H1 (cell line): ENCODE measurements around the gene SPAG5. TPM values are rescaled to one million over a fixed set of nuclear protein-coding genes. Genes with fewer than 3 reads are reported as not detected.

Source experiments
- CTCF ChIA-PET: fragments of 300-600 bp; sonication (Branson Sonifier 250); formaldehyde crosslinking; loops from one replicate; lab custom pipeline; 2021; ENCODE audit not compliant: partially characterized antibody; lab: Charles Lee
- POLR2A ChIA-PET: fragments of 300-600 bp; sonication (Branson Sonifier 250); formaldehyde crosslinking; loops from one replicate; lab custom pipeline; 2021; ENCODE audit warnings: inconsistent platforms; ENCODE audit not compliant: partially characterized antibody; lab: Charles Lee
- DNase-seq, 2 experiments: peaks; one replicate each; pipeline versions ENCODE4 v3.0.0 to v3.0.0-alpha.2; 2010 to 2022; ENCODE audit warnings: low spot score in 2 of 2, low read depth in 1 of 2, mixed read lengths in 1 of 2
- FAIRE-seq: peaks from 2 replicates; lab custom pipeline; 2011; peaks lifted over from hg19 to GRCh38; lab: Jason Lieb, UNC
- H2AFZ ChIP-seq: 2 replicates; pipeline ENCODE4 v1.8.1; 2012; ENCODE audit warnings: low read length, inconsistent platforms
- H2AK5ac ChIP-seq: 2 replicates; pipeline ENCODE4 v1.6.1; 2013; ENCODE audit warnings: low read depth, low read length
- H2BK120ac ChIP-seq: replicated peaks from 2 replicates; pipeline ENCODE3; 2013; ENCODE audit warnings: low read depth, low read length, inconsistent platforms
- H2BK12ac ChIP-seq: 2 replicates; pipeline ENCODE4 v1.6.1; 2013; ENCODE audit warnings: low read depth, low read length
- H2BK15ac ChIP-seq: 2 replicates; pipeline ENCODE4 v1.6.1; 2013; ENCODE audit warnings: low read length
- H2BK20ac ChIP-seq: 2 replicates; pipeline ENCODE4 v1.6.1; 2013; ENCODE audit warnings: low read length
- H2BK5ac ChIP-seq: 2 replicates; pipeline ENCODE4 v1.6.1; 2013; ENCODE audit warnings: low read depth, low read length
- H3K14ac ChIP-seq: 2 replicates; pipeline ENCODE4 v1.6.1; 2013; ENCODE audit warnings: inconsistent platforms; ENCODE audit not compliant: insufficient read length
- H3K18ac ChIP-seq: 2 replicates; pipeline ENCODE4 v1.6.1; 2013; ENCODE audit warnings: low read length; ENCODE audit errors: extremely low read depth
- H3K23ac ChIP-seq: 2 replicates; pipeline ENCODE4 v1.6.1; 2013; ENCODE audit warnings: inconsistent platforms; ENCODE audit not compliant: insufficient read length
- H3K23me2 ChIP-seq: 2 replicates; pipeline ENCODE4 v1.6.1; 2013; ENCODE audit warnings: low read depth, low read length
- H3K27ac ChIP-seq: 2 replicates; pipeline ENCODE4 v1.6.1; 2011; ENCODE audit warnings: low read depth, low read length, inconsistent platforms
- H3K27me3 ChIP-seq, 4 experiments: replicated peaks in 1 of 4; 1 replicate in 1 of 4; 2 replicates in 3 of 4; pipeline versions ENCODE4 v1.6.1 to v1.8.1; 2011 to 2013; ENCODE audit warnings: low read length in 3 of 4, mild to moderate bottlenecking in 3 of 4, inconsistent platforms in 2 of 4, mixed read lengths in 2 of 4, moderate library complexity in 1 of 4; ENCODE audit not compliant: control insufficient read depth in 3 of 4, insufficient read depth in 3 of 4; ENCODE audit errors: extremely low read depth in 1 of 4
- H3K36me3 ChIP-seq, 4 experiments: 2 replicates each; pipeline versions ENCODE4 v1.6.1 to v1.8.1; 2011 to 2013; ENCODE audit warnings: mild to moderate bottlenecking in 4 of 4, low read length in 3 of 4, moderate library complexity in 2 of 4, control low read depth in 1 of 4, inconsistent platforms in 1 of 4; ENCODE audit not compliant: insufficient read depth in 4 of 4, control insufficient read depth in 2 of 4
- H3K4ac ChIP-seq: replicated peaks from 2 replicates; pipeline ENCODE3; 2013; ENCODE audit warnings: low read length, low read depth, mixed read lengths, inconsistent platforms; ENCODE audit not compliant: insufficient read length
- H3K4me1 ChIP-seq, 4 experiments: replicated peaks in 1 of 4; 1 replicate in 1 of 4; 2 replicates in 3 of 4; pipeline versions ENCODE4 v1.6.1 to v1.8.1; 2011 to 2013; ENCODE audit warnings: low read length in 3 of 4, inconsistent platforms in 2 of 4, mixed read lengths in 1 of 4; ENCODE audit not compliant: insufficient read depth in 4 of 4, control insufficient read depth in 3 of 4
- H3K4me2 ChIP-seq, 2 experiments: 2 replicates each; pipeline versions ENCODE4 v1.6.1 to v1.8.1; 2011 to 2013; ENCODE audit warnings: low read depth in 2 of 2, low read length in 2 of 2, control low read depth in 1 of 2, inconsistent platforms in 1 of 2, mild to moderate bottlenecking in 1 of 2; ENCODE audit not compliant: insufficient read depth in 1 of 2
- H3K4me3 ChIP-seq, 4 experiments: fragments of 200-600, 300-600 bp in 1 of 4; sonication (generic), shearing (Covaris generic), sonication (Bioruptor Twin) in 1 of 4; 2 replicates each; pipeline versions ENCODE4 v1.5.1 to v1.8.1; 2011 to 2016; ENCODE audit warnings: low read length in 4 of 4, low read depth in 3 of 4, control low read depth in 2 of 4, inconsistent platforms in 2 of 4, mild to moderate bottlenecking in 2 of 4, mixed read lengths in 1 of 4, moderate library complexity in 1 of 4; ENCODE audit not compliant: insufficient read depth in 2 of 4; ENCODE audit errors: extremely low read depth in 1 of 4
- H3K56ac ChIP-seq: replicated peaks from 2 replicates; pipeline ENCODE3; 2013; ENCODE audit warnings: low read depth, mild to moderate bottlenecking, mixed read lengths, low read length, inconsistent platforms; ENCODE audit not compliant: insufficient read length
- H3K79me1 ChIP-seq: 2 replicates; pipeline ENCODE4 v1.6.1; 2013; ENCODE audit warnings: low read depth, low read length, control low read depth
- H3K79me2 ChIP-seq, 2 experiments: 2 replicates each; pipeline versions ENCODE4 v1.6.1 to v1.8.1; 2012 to 2013; ENCODE audit warnings: low read length in 2 of 2, mild to moderate bottlenecking in 2 of 2, inconsistent platforms in 1 of 2; ENCODE audit not compliant: insufficient read depth in 2 of 2, control insufficient read depth in 1 of 2
- H3K9ac ChIP-seq, 4 experiments: replicated peaks in 1 of 4; 1 replicate in 1 of 4; 2 replicates in 3 of 4; pipeline versions ENCODE4 v1.6.1 to v1.8.1; 2011 to 2013; ENCODE audit warnings: low read depth in 3 of 4, low read length in 3 of 4, control low read depth in 2 of 4, mild to moderate bottlenecking in 2 of 4, moderate library complexity in 2 of 4, inconsistent platforms in 1 of 4; ENCODE audit errors: extremely low read depth in 1 of 4
- H3K9me3 ChIP-seq, 2 experiments: 2 replicates each; pipeline versions ENCODE4 v1.6.1 to v1.8.1; 2012 to 2013; ENCODE audit warnings: mild to moderate bottlenecking in 2 of 2, moderate library complexity in 2 of 2, control low read depth in 1 of 2, inconsistent platforms in 1 of 2, low read depth in 1 of 2, low read length in 1 of 2, mixed read lengths in 1 of 2; ENCODE audit not compliant: insufficient read depth in 2 of 2
- H4K20me1 ChIP-seq, 2 experiments: replicated peaks in 1 of 2; 2 replicates each; pipeline versions ENCODE3 to v1.8.1; 2011 to 2013; ENCODE audit warnings: inconsistent platforms in 2 of 2, low read length in 2 of 2, mild to moderate bottlenecking in 1 of 2; ENCODE audit not compliant: insufficient read depth in 2 of 2, control insufficient read depth in 1 of 2
- H4K5ac ChIP-seq: 2 replicates; pipeline ENCODE4 v1.6.1; 2013; ENCODE audit warnings: low read length, low read depth, mixed read lengths, inconsistent platforms; ENCODE audit not compliant: insufficient read length
- H4K8ac ChIP-seq: 2 replicates; pipeline ENCODE4 v1.8.0; 2013; ENCODE audit warnings: mild to moderate bottlenecking, moderate library complexity, low read length, inconsistent platforms; ENCODE audit not compliant: insufficient read depth; ENCODE audit errors: extremely low read depth
- H4K91ac ChIP-seq: replicated peaks from 2 replicates; pipeline ENCODE3; 2013; ENCODE audit warnings: low read length, mixed read lengths, inconsistent platforms; ENCODE audit not compliant: insufficient read length
- BRCA1 ChIP-seq: IDR thresholded peaks from 2 replicates; pipeline ENCODE4 v1.6.1; 2012; ENCODE audit warnings: low read depth, low read length, improper control_type of control experiment
- CBX8 ChIP-seq: fragments of 300-800, 300-1000 bp; sonication (generic); IDR thresholded peaks from 2 replicates; pipeline ENCODE4 v1.7.1; 2016; ENCODE audit warnings: low read depth, low read length, borderline replicate concordance
- CEBPB ChIP-seq: IDR thresholded peaks from 2 replicates; pipeline ENCODE4 v1.6.1; 2012; ENCODE audit warnings: low read depth, low read length
- EP300 ChIP-seq, 2 experiments: IDR thresholded peaks; 1 replicate in 1 of 2; 2 replicates in 1 of 2; pipeline ENCODE4 v1.6.1; 2011 to 2012; ENCODE audit warnings: low read depth in 2 of 2, low read length in 2 of 2, mild to moderate bottlenecking in 2 of 2, borderline replicate concordance in 1 of 2, inconsistent platforms in 1 of 2, moderate library complexity in 1 of 2
- KDM4A ChIP-seq: IDR thresholded peaks from one replicate; pipeline ENCODE4 v1.7.1; 2012; ENCODE audit warnings: low read depth, mild to moderate bottlenecking, moderate library complexity, low read length, inconsistent platforms; ENCODE audit not compliant: severe bottlenecking
- PHF8 ChIP-seq: fragments of 200-600 bp; sonication (generic); conservative IDR thresholded peaks from 2 replicates; pipeline ENCODE4 v1.7.1; 2012; ENCODE audit warnings: low read depth, mild to moderate bottlenecking, inconsistent platforms, low read length, moderate library complexity
- POLR2AphosphoS5 ChIP-seq: IDR thresholded peaks from 2 replicates; pipeline ENCODE4 v1.6.1; 2011; ENCODE audit warnings: low read depth, low read length
- RAD21 ChIP-seq, 2 experiments: IDR thresholded peaks in 1 of 2; conservative IDR thresholded peaks in 1 of 2; 2 replicates each; pipeline ENCODE4 v1.6.1; 2011; ENCODE audit warnings: low read depth in 2 of 2, low read length in 2 of 2, improper control_type of control experiment in 1 of 2, inconsistent platforms in 1 of 2, mild to moderate bottlenecking in 1 of 2, moderate library complexity in 1 of 2
- SAP30 ChIP-seq: fragments of 300-600 bp; sonication (generic); IDR thresholded peaks from 2 replicates; pipeline ENCODE4 v1.7.1; 2012; ENCODE audit warnings: low read length, moderate library complexity, mild to moderate bottlenecking, inconsistent platforms; ENCODE audit not compliant: insufficient read depth, insufficient replicate concordance
- SP1 ChIP-seq: IDR thresholded peaks from 2 replicates; pipeline ENCODE4 v1.6.1; 2011; ENCODE audit warnings: low read depth, low read length
- SRF ChIP-seq: IDR thresholded peaks from 2 replicates; pipeline ENCODE4 v1.6.1; 2011; ENCODE audit warnings: mild to moderate bottlenecking, low read depth, low read length, moderate library complexity
- TCF12 ChIP-seq: IDR thresholded peaks from 2 replicates; pipeline ENCODE4 v1.6.1; 2011; ENCODE audit warnings: low read depth, mild to moderate bottlenecking, low read length
- TEAD4 ChIP-seq: IDR thresholded peaks from 2 replicates; pipeline ENCODE4 v1.6.1; 2012; ENCODE audit warnings: low read depth, low read length, inconsistent platforms, mixed read lengths
- WGBS, 2 experiments: shearing (Covaris generic) in 1 of 2; methylation state at CpG; one replicate each; pipeline versions ENCODE4 v1.1.6 to v1.1.7; 2013 to 2015; ENCODE audit warnings: low lambda C conversion rate in 2 of 2, mixed read lengths in 2 of 2, inconsistent platforms in 1 of 2, low coverage in 1 of 2, missing lambda C conversion rate in 1 of 2; ENCODE audit not compliant: insufficient replicate concordance in 2 of 2, insufficient coverage in 1 of 2, insufficient read length in 1 of 2; ENCODE audit errors: extremely low coverage in 1 of 2, missing lambda C conversion rate in 1 of 2; 5-methylcytosine and 5-hydroxymethylcytosine counted together
- polyA plus RNA-seq, 7 experiments: library from polyadenylated mRNA; depleted of rRNA in 3 of 7; stranded (reverse) in 5 of 7; unstranded in 2 of 7; fragments of >200 nt in 5 of 7; fragments of 200-250 nt in 2 of 7; gene quantifications; 1 replicate in 5 of 7; 2 replicates in 1 of 7; 4 replicates in 1 of 7; pipeline versions ENCODE4 v1.2.1 to v1.2.3, GENCODE V29; 2011 to 2013; ENCODE audit warnings: missing spikeins in 2 of 7, mixed read lengths in 2 of 7
- total RNA-seq: library from RNA; stranded (reverse); fragmentation: NEBNext Ultra II Directional; extraction: Animal tissue kit (Norgen Biotek cat#: 25700); gene quantifications from 2 replicates; pipeline ENCODE4 v1.2.1, GENCODE V29; 2021
- TF ChIP-seq, protein P1 (sequence below): IDR thresholded peaks from 2 replicates; pipeline ENCODE4 v1.6.1; 2012; ENCODE audit warnings: inconsistent platforms

SPAG5 gene
- total and polyA plus RNA-seq, 2 of the 8 experiments (the other 6 are each of a cell fraction or from before 2014, with no cell fraction given) = 57.1 to 129 TPM

DNA sequence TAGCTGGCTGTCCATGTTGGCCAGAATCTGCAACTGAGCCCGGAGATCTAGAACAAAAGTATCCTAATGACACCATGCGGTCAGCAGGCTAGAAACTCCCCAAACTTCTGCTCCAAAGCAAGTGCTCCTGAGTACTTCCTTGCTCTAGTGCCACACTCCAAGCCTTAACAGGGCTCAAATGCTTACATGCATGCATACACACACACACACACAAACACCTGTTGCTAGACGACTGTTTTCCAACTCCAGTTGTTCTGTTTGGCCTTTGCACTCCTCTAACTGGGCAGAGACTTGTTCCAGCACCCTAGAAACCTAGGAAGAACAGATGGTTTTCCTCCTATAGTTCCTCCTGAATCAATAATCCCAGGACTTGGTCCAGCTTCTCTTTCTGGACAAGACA, 14.4 kb downstream of the SPAG5 start:
- no peak overlapping the region for H2BK20ac ChIP-seq
- H3K79me2 ChIP-seq = 0 out of 4 replicates have a peak, but pooled peaks cover 0 to 3% of the 10 kb centered on the region in 2 experiments
- H3K14ac ChIP-seq = no peak overlapping the region
- no peak overlapping the region for H3K4me3 ChIP-seq
- H3K4me1 ChIP-seq = no peaks in the 10 kb centered on the region
- H2BK12ac ChIP-seq = no peak overlapping the region
- H2BK5ac ChIP-seq = no peak overlapping the region
- no peaks in the 10 kb centered on the region for H3K9me3 ChIP-seq
- H3K56ac ChIP-seq = no peak overlapping the region
- no peak overlapping the region for H3K4me2 ChIP-seq
- H4K8ac ChIP-seq = no peak overlapping the region
- DNase-seq (no peak), FAIRE-seq (no peak)
- no peaks in the 10 kb centered on the region for H3K27me3 ChIP-seq
- no peak overlapping the region for H3K4ac ChIP-seq
- CTCF ChIA-PET = interaction anchor here (1.8 to 2.4 kb wide), 3 partner anchors 8 to 36 kb away, joined by 4 to 6 read pairs (median 4); partner anchors contain the start of gene ALDOC
- H4K20me1 ChIP-seq = peaks cover 1 to 6% of the 10 kb centered on the region in 2 experiments
- no peak overlapping the region for H4K91ac ChIP-seq
- H3K23ac ChIP-seq = no peak overlapping the region
- no peak overlapping the region for H3K27ac ChIP-seq
- no peak overlapping the region for H2AFZ ChIP-seq
- POLR2A ChIA-PET = interaction anchor here (1.0 to 2.3 kb wide), 5 partner anchors 8 to 118 kb away, joined by 3 to 10 read pairs (median 3); no protein-coding TSS in a partner anchor
- H3K36me3 ChIP-seq = peaks cover 47 to 84% (median 71%) of the 10 kb centered on the region in 4 experiments
- no peak overlapping the region for H2BK120ac ChIP-seq
- no peak overlapping the region for H2BK15ac ChIP-seq
- H3K9ac ChIP-seq = no peak overlapping the region
- H4K5ac ChIP-seq = no peak overlapping the region
- H3K18ac ChIP-seq = no peak overlapping the region
- no peak overlapping the region for H2AK5ac ChIP-seq
- 93% methylated on average over 3 of the region's 3 CpGs; no CpG with 5 or more reads in 1 of the 2 experiments for WGBS, 2 experiments
- H3K79me1 ChIP-seq = no peaks in the 10 kb centered on the region
- H3K23me2 ChIP-seq = no peaks in the 10 kb centered on the region
- no peak for TF ChIP-seq KDM4A
- TF ChIP-seq RAD21 (IDR thresholded peaks at IDR 0.05 in 1 of 2, conservative IDR thresholded peaks at IDR 0.05 in 1 of 2; ENCODE audit: low read depth in 2 of 2, low read length in 2 of 2) = no peak
- TF ChIP-seq TEAD4 = no peak
- TF ChIP-seq EP300 (IDR thresholded peaks at IDR 0.05; ENCODE audit: borderline replicate concordance in 1 of 2, low read depth in 2 of 2, low read length in 2 of 2) = no peak
- TF ChIP-seq, protein P1, sequence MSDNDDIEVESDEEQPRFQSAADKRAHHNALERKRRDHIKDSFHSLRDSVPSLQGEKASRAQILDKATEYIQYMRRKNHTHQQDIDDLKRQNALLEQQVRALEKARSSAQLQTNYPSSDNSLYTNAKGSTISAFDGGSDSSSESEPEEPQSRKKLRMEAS = no peak
- no peak for TF ChIP-seq BRCA1
- no peak for TF ChIP-seq PHF8
- TF ChIP-seq SRF = no peak
- no peak for TF ChIP-seq CBX8
- TF ChIP-seq POLR2AphosphoS5 = no peak
- TF ChIP-seq SP1 = no peak
- no peak for TF ChIP-seq TCF12
- no peak for TF ChIP-seq CEBPB
- TF ChIP-seq SAP30 = no peak
